CD4-positive, alpha-beta T cell (primary cell): ENCODE results near the gene HS6ST2. TPM values are rescaled to one million over a fixed set of nuclear protein-coding genes. Genes with fewer than 3 reads are reported as not detected.

Experiments used
- ATAC-seq: fragments of 200-7000 bp; cut with Tn5 transposase; one replicate; pipeline ENCODE4 v1.10.0; 2022; ENCODE audit warnings: mild to moderate bottlenecking; ENCODE audit not compliant: poor library complexity
- CTCF ChIA-PET: fragments of 350-600 bp; sonication (Branson Sonifier 250); formaldehyde crosslinking; loops from one replicate; lab custom pipeline; 2021; ENCODE audit warnings: antibody characterized with exemption, inconsistent platforms; lab: Charles Lee
- POLR2A ChIA-PET: fragments of 350-600 bp; sonication (Branson Sonifier 250); formaldehyde crosslinking; loops from one replicate; lab custom pipeline; 2021; ENCODE audit warnings: antibody characterized with exemption, inconsistent platforms; lab: Charles Lee
- DNase-seq, 14 experiments: peaks; one replicate each; pipeline ENCODE4 v3.0.0-alpha.2; 2013 to 2020; ENCODE audit warnings: mixed read lengths in 2 of 14
- H3K27ac ChIP-seq, 2 donors: one replicate each; pipeline versions ENCODE4 v1.5.1 to v1.7.0; 2013; ENCODE audit warnings: low read length in 2 of 2, low read depth in 1 of 2, mild to moderate bottlenecking in 1 of 2
- H3K27me3 ChIP-seq, 2 experiments: 1 replicate in 1 of 2; 2 replicates in 1 of 2; pipeline versions ENCODE4 v1.6.1 to v1.7.0; 2013; ENCODE audit warnings: low read length in 2 of 2, control low read depth in 1 of 2, mild to moderate bottlenecking in 1 of 2, moderate library complexity in 1 of 2; ENCODE audit not compliant: insufficient read depth in 2 of 2, control insufficient read depth in 1 of 2
- H3K36me3 ChIP-seq: one replicate; pipeline ENCODE4 v1.6.1; 2013; ENCODE audit warnings: low read length, control low read depth; ENCODE audit not compliant: insufficient read depth
- H3K4me1 ChIP-seq: one replicate; pipeline ENCODE4 v1.6.1; 2013; ENCODE audit warnings: low read length, control low read depth; ENCODE audit not compliant: insufficient read depth
- H3K4me3 ChIP-seq: one replicate; pipeline ENCODE4 v1.5.1; 2013; ENCODE audit warnings: mild to moderate bottlenecking, low read length, moderate library complexity
- H3K9me3 ChIP-seq, 2 experiments: 1 replicate in 1 of 2; 2 replicates in 1 of 2; pipeline versions ENCODE4 v1.6.1 to v1.7.0; 2013; ENCODE audit warnings: low read length in 2 of 2, mild to moderate bottlenecking in 2 of 2, control low read depth in 1 of 2, moderate library complexity in 1 of 2; ENCODE audit not compliant: control insufficient read depth in 1 of 2, insufficient read depth in 1 of 2
- H3K27ac Mint-ChIP-seq: one replicate; pipeline ENCODE4 v1.8.0; 2020; ENCODE audit warnings: mixed read lengths
- H3K27me3 Mint-ChIP-seq: one replicate; pipeline ENCODE4 v1.8.0; 2021; ENCODE audit warnings: mixed read lengths
- H3K36me3 Mint-ChIP-seq: one replicate; pipeline ENCODE4 v1.8.0; 2021; ENCODE audit warnings: low read depth, mixed read lengths
- H3K4me1 Mint-ChIP-seq: one replicate; pipeline ENCODE4 v1.8.0; 2021; ENCODE audit warnings: low read depth, mixed read lengths
- H3K4me3 Mint-ChIP-seq: one replicate; pipeline ENCODE4 v1.8.0; 2020; ENCODE audit warnings: mild to moderate bottlenecking, mixed read lengths
- H3K9me3 Mint-ChIP-seq: one replicate; pipeline ENCODE4 v1.8.0; 2020; ENCODE audit warnings: mixed read lengths
- CTCF ChIP-seq: fragments of 200-600 bp; IDR thresholded peaks from one replicate; pipeline ENCODE4 v1.8.0; 2022; ENCODE audit warnings: antibody characterized with exemption, mild to moderate bottlenecking
- intact Hi-C, 2 experiments: fragments of 100-400 bp; cut with DNase I in 1 of 2; cut with micrococcal nuclease in 1 of 2; formaldehyde crosslinking; loops; one replicate each; pipeline versions ENCODE4 v1.15.1 to v1.9.0; 2023 to 2025; cut with DNase I, micrococcal nuclease
- total RNA-seq, 174 experiments: library from RNA in 2 of 174; stranded (reverse) in 2 of 174; gene quantifications; one replicate each; pipeline ENCODE4 v1.2.3 and lab custom pipeline; 2021 to 2026

HS6ST2 gene
- total RNA-seq, 2 experiments from 2014 or later, result not detected

GRCh38 chrX:132815643-132816042 lies 142.8 kb downstream of the HS6ST2 start:
- no peaks in the 10 kb centered on the region for H3K36me3 Mint-ChIP-seq
- Histone ChIP-seq H3K4me1 (no peaks in the 10 kb centered on the region), H3K4me3 (no peak overlapping the region), H3K27ac (no peak overlapping the region), H3K27me3 (no peaks in the 10 kb centered on the region), H3K9me3 (no peaks in the 10 kb centered on the region), H3K36me3 (no peaks in the 10 kb centered on the region)
- H3K27me3 Mint-ChIP-seq, result no peaks in the 10 kb centered on the region
- no peak overlapping the region for H3K27ac Mint-ChIP-seq
- H3K4me1 Mint-ChIP-seq, result no peaks in the 10 kb centered on the region
- DNase-seq, result no peak
- TF ChIP-seq CTCF, result no peak
- no peak for ATAC-seq
- ChIA-PET CTCF (interaction anchor here (1.6 kb wide), 1 partner anchor 9 kb away, joined by 3 read pairs; no protein-coding TSS in a partner anchor), POLR2A (no interaction called here)
- intact Hi-C loops, result no loop called here
- H3K4me3 Mint-ChIP-seq, result no peak overlapping the region
- H3K9me3 Mint-ChIP-seq, result no peaks in the 10 kb centered on the region

- Histone ChIP-seq H3K4me1 (no peaks in the 10 kb centered on the region), H3K4me3 (no peak overlapping the region), H3K27me3 (no peaks in the 10 kb centered on the region), H3K36me3 (no peaks in the 10 kb centered on the region), H3K9me3 (no peaks in the 10 kb centered on the region), H3K27ac (no peak overlapping the region)
- no peaks in the 10 kb centered on the region for H3K9me3 Mint-ChIP-seq
- no peak overlapping the region for H3K4me3 Mint-ChIP-seq
- intact Hi-C loops, result no loop called here
- H3K27me3 Mint-ChIP-seq, result no peaks in the 10 kb centered on the region
- H3K27ac Mint-ChIP-seq, result no peak overlapping the region
- ATAC-seq (no peak), DNase-seq (no peak)
- no peaks in the 10 kb centered on the region for H3K4me1 Mint-ChIP-seq
- ChIA-PET POLR2A (no interaction called here), CTCF (no interaction called here)
- no peak for TF ChIP-seq CTCF
- no peaks in the 10 kb centered on the region for H3K36me3 Mint-ChIP-seq
Observed at GRCh38 chrX:132810964-132811712, 147.3 kb downstream of the HS6ST2 start.

DNA sequence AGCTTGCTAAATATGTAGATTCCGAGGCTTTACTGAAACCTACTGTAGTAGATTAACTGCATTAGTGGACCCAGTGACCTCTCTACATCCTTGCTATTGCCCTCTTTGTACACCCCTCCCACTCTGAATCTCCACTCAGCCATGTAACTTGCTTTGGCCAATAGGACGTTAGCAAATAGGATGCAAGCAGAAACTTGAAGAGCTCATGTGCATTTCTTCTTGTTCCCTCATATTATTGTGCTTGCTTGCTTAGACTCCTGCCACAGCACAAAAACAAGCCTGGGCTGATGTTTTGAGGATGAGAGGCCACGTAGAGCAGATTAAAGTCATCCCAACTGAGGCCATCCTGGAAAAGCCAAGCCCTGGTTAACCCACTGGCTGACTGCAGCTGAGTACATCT lies 147.9 kb downstream of the HS6ST2 start:
- POLR2A ChIA-PET, result no interaction called here
- Histone ChIP-seq H3K36me3 (no peaks in the 10 kb centered on the region), H3K4me1 (no peaks in the 10 kb centered on the region), H3K9me3 (no peaks in the 10 kb centered on the region), H3K4me3 (no peak overlapping the region), H3K27ac (no peak overlapping the region), H3K27me3 (no peaks in the 10 kb centered on the region)
- H3K27me3 Mint-ChIP-seq, result no peaks in the 10 kb centered on the region
- H3K4me1 Mint-ChIP-seq, result no peaks in the 10 kb centered on the region
- CTCF ChIA-PET, result no interaction called here
- ATAC-seq, result no peak
- no peaks in the 10 kb centered on the region for H3K36me3 Mint-ChIP-seq
- TF ChIP-seq CTCF, result no peak
- H3K27ac Mint-ChIP-seq, result no peak overlapping the region
- no peaks in the 10 kb centered on the region for H3K9me3 Mint-ChIP-seq
- H3K4me3 Mint-ChIP-seq, result no peak overlapping the region
- no peak for DNase-seq
- intact Hi-C loops, result no loop called here
